Thymus (tissue), 11 donors: ENCODE data around the gene TRERF1. TPM values are rescaled to one million over a fixed set of nuclear protein-coding genes. Genes with fewer than 3 reads are reported as not detected.

Experiments
- DNase-seq, 9 donors: peaks; one replicate each; pipeline ENCODE4 v3.0.0-alpha.2; 2013; ENCODE audit warnings: low spot score in 9 of 9, low read depth in 6 of 9, missing footprints in 1 of 9
- H3K27ac ChIP-seq, 2 donors: one replicate each; pipeline ENCODE4 v1.5.1; 2013; ENCODE audit warnings: control low read depth in 1 of 2, low read depth in 1 of 2, low read length in 1 of 2, mild to moderate bottlenecking in 1 of 2, moderate library complexity in 1 of 2
- H3K27me3 ChIP-seq, 2 donors: one replicate each; pipeline ENCODE4 v1.5.1; 2013; ENCODE audit warnings: low read length in 1 of 2; ENCODE audit not compliant: control insufficient read depth in 2 of 2, insufficient read depth in 1 of 2
- H3K36me3 ChIP-seq, 2 donors: one replicate each; pipeline ENCODE4 v1.5.1; 2013; ENCODE audit warnings: low read length in 1 of 2, mild to moderate bottlenecking in 1 of 2, moderate library complexity in 1 of 2; ENCODE audit not compliant: control insufficient read depth in 2 of 2, insufficient read depth in 2 of 2
- H3K4me1 ChIP-seq, 2 donors: one replicate each; pipeline ENCODE4 v1.5.1; 2013; ENCODE audit warnings: low read length in 2 of 2; ENCODE audit not compliant: control insufficient read depth in 2 of 2, insufficient read depth in 2 of 2
- H3K4me3 ChIP-seq, 2 donors: one replicate each; pipeline ENCODE4 v1.5.1; 2013; ENCODE audit warnings: low read length in 2 of 2, control low read depth in 1 of 2, mild to moderate bottlenecking in 1 of 2
- H3K9me3 ChIP-seq, 2 donors: one replicate each; pipeline ENCODE4 v1.5.1; 2013; ENCODE audit warnings: low read length in 1 of 2, mild to moderate bottlenecking in 1 of 2; ENCODE audit not compliant: control insufficient read depth in 2 of 2, insufficient read depth in 1 of 2
- WGBS: extraction: QIAGEN DNeasy Blood & Tissue Kit; methylation state at CpG from one replicate; pipeline ENCODE4 v1.1.7; 2013; 5-methylcytosine and 5-hydroxymethylcytosine counted together
- polyA plus RNA-seq: library from polyadenylated mRNA; stranded (reverse); fragments of 200-250 nt; gene quantifications from one replicate; pipeline ENCODE4 v1.2.3, GENCODE V29; 2013
- total RNA-seq: library from RNA; stranded (reverse); fragments of 120-200 nt; gene quantifications from one replicate; pipeline ENCODE4 v1.2.4, GENCODE V29; 2013
- donor health status: healthy.

TRERF1 gene
- total and polyA plus RNA-seq, 2 donors = 5.4 to 8.9 TPM

- H3K36me3 ChIP-seq = peaks cover 9 to 14% of the 10 kb centered on the region in 2 donors
- peaks cover 7 to 23% of the 10 kb centered on the region in 2 donors for H3K4me1 ChIP-seq
- H3K27ac ChIP-seq = peak overlapping the region; percentile 67 to 94
- H3K9me3 ChIP-seq = peaks cover 0 to 7% of the 10 kb centered on the region in 2 donors
- no peaks in the 10 kb centered on the region for H3K27me3 ChIP-seq
- no peak overlapping the region for H3K4me3 ChIP-seq
- DNase-seq = peak; percentile 51 to 93 (median 73)
- WGBS = 8% methylated on average over 6 of the region's 6 CpGs
These were observed 182.2 kb downstream of the TRERF1 start for GRCh38 chr6:42269553-42269952.

GRCh38 chr6:42268835-42269204, 182.9 kb downstream of the TRERF1 start:
- no peaks in the 10 kb centered on the region for H3K27me3 ChIP-seq
- peaks cover 7 to 23% of the 10 kb centered on the region in 2 donors for H3K4me1 ChIP-seq
- DNase-seq = peak in 2 of 9 donors; percentile 18 to 41
- H3K27ac ChIP-seq = peak overlapping the region; percentile 33 to 94
- H3K9me3 ChIP-seq = peaks cover 0 to 7% of the 10 kb centered on the region in 2 donors
- 97% methylated on average over 7 of the region's 7 CpGs for WGBS
- no peak overlapping the region for H3K4me3 ChIP-seq
- peaks cover 14 to 17% of the 10 kb centered on the region in 2 donors for H3K36me3 ChIP-seq

GRCh38 chr6:42268016-42268834, 183.5 kb downstream of the TRERF1 start:
- peaks cover 7 to 23% of the 10 kb centered on the region in 2 donors for H3K4me1 ChIP-seq
- H3K9me3 ChIP-seq = peaks cover 0 to 7% of the 10 kb centered on the region in 2 donors
- WGBS = 98% methylated on average over 14 of the region's 14 CpGs
- peaks cover 15 to 21% of the 10 kb centered on the region in 2 donors for H3K36me3 ChIP-seq
- no peak overlapping the region for H3K4me3 ChIP-seq
- H3K27ac ChIP-seq = peak overlapping the region; percentile 33 to 94
- no peak for DNase-seq
- H3K27me3 ChIP-seq = no peaks in the 10 kb centered on the region

GRCh38 chr6:42266538-42266937, 185.2 kb downstream of the TRERF1 start:
- Histone ChIP-seq H3K36me3 (peaks cover 18 to 26% of the 10 kb centered on the region in 2 donors), H3K4me1 (peaks cover 7 to 23% of the 10 kb centered on the region in 2 donors), H3K27ac (no peak overlapping the region), H3K9me3 (peaks cover 0 to 7% of the 10 kb centered on the region in 2 donors), H3K27me3 (no peaks in the 10 kb centered on the region), H3K4me3 (no peak overlapping the region)
- no peak for DNase-seq
- 98% methylated on average over 1 of the region's 1 CpG for WGBS

GRCh38 chr6:42264852-42265390, 186.8 kb downstream of the TRERF1 start:
- Histone ChIP-seq H3K36me3 (peaks cover 18 to 29% of the 10 kb centered on the region in 2 donors), H3K4me1 (peaks cover 7 to 30% of the 10 kb centered on the region in 2 donors), H3K9me3 (peaks cover 0 to 12% of the 10 kb centered on the region in 2 donors), H3K4me3 (no peak overlapping the region), H3K27ac (no peak overlapping the region), H3K27me3 (no peaks in the 10 kb centered on the region)
- WGBS = 96% methylated on average over 5 of the region's 5 CpGs
- no peak for DNase-seq

GRCh38 chr6:42264162-42264851, 187.4 kb downstream of the TRERF1 start:
- Histone ChIP-seq H3K36me3 (peaks cover 18 to 34% of the 10 kb centered on the region in 2 donors), H3K9me3 (peaks cover 0 to 12% of the 10 kb centered on the region in 2 donors), H3K4me1 (peaks cover 7 to 24% of the 10 kb centered on the region in 2 donors), H3K27me3 (no peaks in the 10 kb centered on the region), H3K27ac (no peak overlapping the region), H3K4me3 (no peak overlapping the region)
- no peak for DNase-seq
- WGBS = 94% methylated on average over 10 of the region's 10 CpGs

- Histone ChIP-seq H3K4me3 (no peak overlapping the region), H3K36me3 (peaks cover 18 to 28% of the 10 kb centered on the region in 2 donors), H3K27me3 (no peaks in the 10 kb centered on the region), H3K9me3 (peaks cover 0 to 5% of the 10 kb centered on the region in 2 donors), H3K27ac (no peak overlapping the region), H3K4me1 (peaks cover 0 to 13% of the 10 kb centered on the region in 2 donors)
- 97% methylated on average over 24 of the region's 24 CpGs for WGBS
- no peak for DNase-seq
These were observed 188.5 kb downstream of the TRERF1 start for GRCh38 chr6:42263165-42263728.

- H3K36me3 ChIP-seq = peaks cover 29 to 41% of the 10 kb centered on the region in 2 donors
- no peak overlapping the region for H3K4me3 ChIP-seq
- no peaks in the 10 kb centered on the region for H3K27me3 ChIP-seq
- WGBS = 78% methylated on average over 11 of the region's 11 CpGs
- peaks cover 0 to 9% of the 10 kb centered on the region in 2 donors for H3K4me1 ChIP-seq
- no peak overlapping the region for H3K27ac ChIP-seq
- H3K9me3 ChIP-seq = peaks cover 0 to 5% of the 10 kb centered on the region in 2 donors
- DNase-seq = peak in 2 of 9 donors; percentile 51 to 57
These were observed 190.8 kb downstream of the TRERF1 start for GRCh38 chr6:42260972-42261371.
